Mesenchymal stem cell (in vitro differentiated cells and primary cell): Measurements from ENCODE around the gene CIB2.

ENCODE experiments used
- DNase-seq: peaks from one replicate; pipeline ENCODE4 v3.0.0-alpha.2; 2013
- H2AFZ ChIP-seq: one replicate; pipeline ENCODE4 v1.6.1; 2013; ENCODE audit warnings: low read depth, mild to moderate bottlenecking, control low read depth, inconsistent platforms, low read length, moderate library complexity
- H2AK5ac ChIP-seq: 2 replicates; pipeline ENCODE4 v1.6.1; 2013; ENCODE audit warnings: low read length, moderate library complexity, mild to moderate bottlenecking, inconsistent platforms; ENCODE audit not compliant: severe bottlenecking
- H2BK120ac ChIP-seq: one replicate; pipeline ENCODE4 v1.6.1; 2013; ENCODE audit warnings: low read depth, mild to moderate bottlenecking, inconsistent platforms, low read length, moderate library complexity
- H2BK12ac ChIP-seq, 2 experiments: one replicate each; pipeline ENCODE4 v1.6.1; 2013; ENCODE audit warnings: inconsistent platforms in 2 of 2, low read length in 2 of 2, mild to moderate bottlenecking in 2 of 2, moderate library complexity in 2 of 2, control low read depth in 1 of 2
- H2BK15ac ChIP-seq: one replicate; pipeline ENCODE4 v1.6.1; 2013; ENCODE audit warnings: mild to moderate bottlenecking, low read depth, inconsistent platforms; ENCODE audit not compliant: poor library complexity, severe bottlenecking
- H2BK5ac ChIP-seq: 2 replicates; pipeline ENCODE4 v1.6.1; 2013; ENCODE audit warnings: low read depth, mild to moderate bottlenecking, low read length, control low read depth, inconsistent platforms; ENCODE audit not compliant: poor library complexity, severe bottlenecking
- H3K14ac ChIP-seq, 2 experiments: one replicate each; pipeline ENCODE4 v1.6.1; 2013; ENCODE audit warnings: inconsistent platforms in 2 of 2, low read length in 2 of 2, control low read depth in 1 of 2, mild to moderate bottlenecking in 1 of 2, moderate library complexity in 1 of 2
- H3K18ac ChIP-seq, 2 experiments: one replicate each; pipeline ENCODE4 v1.6.1; 2013; ENCODE audit warnings: inconsistent platforms in 2 of 2, low read length in 2 of 2, control low read depth in 1 of 2, low read depth in 1 of 2, mild to moderate bottlenecking in 1 of 2
- H3K23ac ChIP-seq, 2 experiments: one replicate each; pipeline ENCODE4 v1.6.1; 2013; ENCODE audit warnings: inconsistent platforms in 2 of 2, low read length in 2 of 2, mild to moderate bottlenecking in 2 of 2, moderate library complexity in 2 of 2, control low read depth in 1 of 2
- H3K27ac ChIP-seq: 2 replicates; pipeline ENCODE4 v1.5.1; 2013; ENCODE audit warnings: mild to moderate bottlenecking, moderate library complexity, low read length, control low read depth, inconsistent platforms; ENCODE audit not compliant: poor library complexity, severe bottlenecking
- H3K27me3 ChIP-seq, 2 experiments: 2 replicates each; pipeline versions ENCODE4 v1.6.1 to v1.7.0; 2013; ENCODE audit warnings: low read length in 2 of 2, mild to moderate bottlenecking in 2 of 2, moderate library complexity in 2 of 2, control low read depth in 1 of 2, inconsistent platforms in 1 of 2; ENCODE audit not compliant: control insufficient read depth in 1 of 2, insufficient read depth in 1 of 2
- H3K36me3 ChIP-seq, 2 experiments: 2 replicates each; pipeline versions ENCODE4 v1.6.1 to v1.7.0; 2013; ENCODE audit warnings: low read length in 2 of 2, control low read depth in 1 of 2, inconsistent platforms in 1 of 2, low read depth in 1 of 2, mild to moderate bottlenecking in 1 of 2; ENCODE audit not compliant: insufficient read depth in 2 of 2, control insufficient read depth in 1 of 2
- H3K4ac ChIP-seq, 2 experiments: one replicate each; pipeline ENCODE4 v1.6.1; 2013; ENCODE audit warnings: inconsistent platforms in 2 of 2, low read length in 2 of 2, mild to moderate bottlenecking in 2 of 2, moderate library complexity in 2 of 2, control low read depth in 1 of 2, low read depth in 1 of 2
- H3K4me1 ChIP-seq: 2 replicates; pipeline ENCODE4 v1.6.1; 2013; ENCODE audit warnings: low read depth, low read length, control low read depth; ENCODE audit not compliant: control insufficient read depth, insufficient read depth
- H3K4me2 ChIP-seq: 2 replicates; pipeline ENCODE4 v1.6.1; 2013; ENCODE audit warnings: low read length, mild to moderate bottlenecking, inconsistent platforms; ENCODE audit not compliant: poor library complexity, severe bottlenecking
- H3K4me3 ChIP-seq, 2 experiments: 2 replicates each; pipeline versions ENCODE4 v1.5.1 to v1.7.0; 2013; ENCODE audit warnings: low read length in 2 of 2, mild to moderate bottlenecking in 2 of 2, control low read depth in 1 of 2, low read depth in 1 of 2; ENCODE audit not compliant: insufficient read depth in 1 of 2
- H3K79me1 ChIP-seq: replicated peaks from 2 replicates; pipeline ENCODE4 v1.6.1; 2013; ENCODE audit warnings: mild to moderate bottlenecking, control low read depth, low read length, inconsistent platforms; ENCODE audit not compliant: poor library complexity, severe bottlenecking
- H3K9ac ChIP-seq: 2 replicates; pipeline ENCODE4 v1.7.0; 2013; ENCODE audit warnings: mild to moderate bottlenecking, low read length, moderate library complexity
- H3K9me3 ChIP-seq: 2 replicates; pipeline ENCODE4 v1.7.0; 2013; ENCODE audit warnings: mild to moderate bottlenecking, low read length; ENCODE audit not compliant: control insufficient read depth
- H4K8ac ChIP-seq: one replicate; pipeline ENCODE4 v1.6.1; 2013; ENCODE audit warnings: inconsistent platforms, mild to moderate bottlenecking, low read length, moderate library complexity
- H4K91ac ChIP-seq: one replicate; pipeline ENCODE4 v1.6.1; 2013; ENCODE audit warnings: mild to moderate bottlenecking, low read length, inconsistent platforms
- WGBS: methylation state at CpG from one replicate; pipeline ENCODE4 v1.1.7; 2013; ENCODE audit warnings: mixed read lengths; 5-methylcytosine and 5-hydroxymethylcytosine counted together

CIB2 gene

GRCh38 chr15:78077053-78077870, 54.0 kb downstream of the CIB2 start, which contains the start of gene TBC1D2B:
TBC1D2B (minus strand) TSS chr15:78077711; CDS start chr15:78077652, 59 bp downstream.
- no peaks in the 10 kb centered on the region for H3K27me3 ChIP-seq
- peaks cover 4% of the 10 kb centered on the region for H3K4me1 ChIP-seq
- H3K4ac ChIP-seq = peak within 1 kb of the TSS; percentile 69 to 90
- H2BK5ac ChIP-seq = peak within 1 kb of the TSS; percentile 91
- peak within 1 kb of the TSS; percentile 90 for H4K91ac ChIP-seq
- H2AFZ ChIP-seq = peak within 1 kb of the TSS; percentile 8
- no peaks in the 10 kb centered on the region for H3K79me1 ChIP-seq
- H3K4me2 ChIP-seq = peak within 1 kb of the TSS; percentile 78
- DNase-seq = peak; percentile 61
- peak within 1 kb of the TSS; percentile 90 to 96 for H3K4me3 ChIP-seq
- H3K18ac ChIP-seq = peak within 1 kb of the TSS; percentile 60 to 99
- peak within 1 kb of the TSS; percentile 95 for H3K27ac ChIP-seq
- H4K8ac ChIP-seq = peak within 1 kb of the TSS; percentile 90
- H3K14ac ChIP-seq = peak within 1 kb of the TSS; percentile 68 to 97
- peak within 1 kb of the TSS; percentile 88 for H2BK15ac ChIP-seq
- peak within 1 kb of the TSS; percentile 95 for H3K9ac ChIP-seq
- H2AK5ac ChIP-seq = peak within 1 kb of the TSS; percentile 14
- peaks cover 2 to 5% of the 10 kb centered on the region in 2 experiments for H3K36me3 ChIP-seq
- peak within 1 kb of the TSS; percentile 23 to 29 for H2BK12ac ChIP-seq
- no peaks in the 10 kb centered on the region for H3K9me3 ChIP-seq
- WGBS = under 1% methylated on average over 46 of the region's 104 CpGs
- H3K23ac ChIP-seq = peak within 1 kb of the TSS in 1 of 2 experiments; percentile 90
- peak within 1 kb of the TSS; percentile 86 for H2BK120ac ChIP-seq

GRCh38 chr15:78076231-78077052, 54.8 kb downstream of the CIB2 start:
- H3K4ac ChIP-seq = peak overlapping the region; percentile 91 to 92
- peak overlapping the region; percentile 68 to 97 for H3K14ac ChIP-seq
- H3K4me3 ChIP-seq = peak overlapping the region; percentile 90 to 96
- peak overlapping the region; percentile 74 for H2BK5ac ChIP-seq
- peaks cover 2 to 5% of the 10 kb centered on the region in 2 experiments for H3K36me3 ChIP-seq
- H3K4me2 ChIP-seq = peak overlapping the region; percentile 70
- H3K79me1 ChIP-seq = no peaks in the 10 kb centered on the region
- peak overlapping the region; percentile 88 for H2BK15ac ChIP-seq
- H3K4me1 ChIP-seq = peaks cover 5% of the 10 kb centered on the region
- peak overlapping the region; percentile 95 for H3K27ac ChIP-seq
- peak overlapping the region in 1 of 2 experiments; percentile 90 for H3K23ac ChIP-seq
- peak; percentile 54 for DNase-seq
- peak overlapping the region; percentile 77 for H2BK120ac ChIP-seq
- H2AFZ ChIP-seq = no peak overlapping the region
- peak overlapping the region; percentile 90 for H4K91ac ChIP-seq
- H2BK12ac ChIP-seq = peak overlapping the region; percentile 49 to 94
- no peaks in the 10 kb centered on the region for H3K27me3 ChIP-seq
- no peaks in the 10 kb centered on the region for H3K9me3 ChIP-seq
- H4K8ac ChIP-seq = peak overlapping the region; percentile 58
- peak overlapping the region; percentile 60 to 99 for H3K18ac ChIP-seq
- H2AK5ac ChIP-seq = peak overlapping the region; percentile 87
- H3K9ac ChIP-seq = peak overlapping the region; percentile 95
- 59% methylated on average over 16 of the region's 17 CpGs for WGBS

- peak overlapping the region; percentile 45 for H4K8ac ChIP-seq
Observed at GRCh38 chr15:78075490-78076230, 55.6 kb downstream of the CIB2 start.

More at GRCh38 chr15:78075490-78076230, 55.6 kb downstream of the CIB2 start:
- H2BK15ac ChIP-seq = peak overlapping the region; percentile 65
- no peak overlapping the region for H2AFZ ChIP-seq
- H2BK5ac ChIP-seq = peak overlapping the region; percentile 97
- H3K4me3 ChIP-seq = peak overlapping the region; percentile 90 to 96
- peak overlapping the region in 1 of 2 experiments; percentile 46 for H3K23ac ChIP-seq
- H3K4me2 ChIP-seq = peak overlapping the region; percentile 70
- peak overlapping the region; percentile 77 for H2BK120ac ChIP-seq
- peak overlapping the region; percentile 83 for H4K91ac ChIP-seq
- H3K14ac ChIP-seq = no peak overlapping the region
- peak; percentile 95 for DNase-seq
- peak overlapping the region; percentile 91 to 92 for H3K4ac ChIP-seq
- H2BK12ac ChIP-seq = peak overlapping the region; percentile 49 to 94
- peak overlapping the region; percentile 50 to 92 for H3K18ac ChIP-seq
- WGBS = 1% methylated on average over 6 of the region's 7 CpGs
- peak overlapping the region; percentile 95 for H3K27ac ChIP-seq
- H2AK5ac ChIP-seq = peak overlapping the region; percentile 87
- H3K9me3 ChIP-seq = no peaks in the 10 kb centered on the region
- peaks cover 2 to 5% of the 10 kb centered on the region in 2 experiments for H3K36me3 ChIP-seq
- H3K79me1 ChIP-seq = no peaks in the 10 kb centered on the region
- H3K4me1 ChIP-seq = peaks cover 5% of the 10 kb centered on the region
- H3K9ac ChIP-seq = peak overlapping the region; percentile 95
- no peaks in the 10 kb centered on the region for H3K27me3 ChIP-seq
